Kidney epithelial cell (primary cell): ENCODE measurements around the gene PCDHA6. TPM values are rescaled to one million over a fixed set of nuclear protein-coding genes. Genes with fewer than 3 reads are reported as not detected.
"Not testable (repeated sequence)": the region's sequence is repeated elsewhere in the genome, so short reads cannot be mapped to it uniquely, and the experiment has no call there.

Experiments
- DNase-seq: peaks from one replicate; pipeline ENCODE4 v3.0.0-alpha.2; 2010; ENCODE audit warnings: low read depth
- H3K27me3 ChIP-seq: 2 replicates; pipeline ENCODE4 v1.6.0; 2011; ENCODE audit warnings: low read length; ENCODE audit not compliant: control insufficient read depth, insufficient read depth
- H3K36me3 ChIP-seq: 2 replicates; pipeline ENCODE4 v1.5.1; 2011; ENCODE audit warnings: low read length; ENCODE audit not compliant: control insufficient read depth, insufficient read depth
- H3K4me3 ChIP-seq: 2 replicates; pipeline ENCODE4 v1.5.1; 2011; ENCODE audit warnings: low read depth, mild to moderate bottlenecking, control low read depth, low read length
- total RNA-seq: library from RNA; depleted of rRNA; stranded (reverse); fragments of >200 nt; gene quantifications from 2 replicates; pipeline ENCODE4 v1.2.3, GENCODE V29; 2015
- TF ChIP-seq, protein P1 (sequence below): IDR thresholded peaks from 2 replicates; pipeline ENCODE4 v1.5.1; 2011; ENCODE audit warnings: mild to moderate bottlenecking, moderate library complexity, low read length, control low read depth, inconsistent platforms; ENCODE audit not compliant: insufficient read depth, poor library complexity, severe bottlenecking

Gene PCDHA6
- total RNA-seq, 1 donor from 2014 or later: 0.21 TPM

GRCh38 chr5:140822281-140822629 is 5.5 kb upstream of the PCDHA6 start:
- Histone ChIP-seq H3K27me3 (no peaks in the 10 kb centered on the region), H3K36me3 (no peaks in the 10 kb centered on the region), H3K4me3 (no peak overlapping the region)
- no peak for DNase-seq
- TF ChIP-seq, protein P1, sequence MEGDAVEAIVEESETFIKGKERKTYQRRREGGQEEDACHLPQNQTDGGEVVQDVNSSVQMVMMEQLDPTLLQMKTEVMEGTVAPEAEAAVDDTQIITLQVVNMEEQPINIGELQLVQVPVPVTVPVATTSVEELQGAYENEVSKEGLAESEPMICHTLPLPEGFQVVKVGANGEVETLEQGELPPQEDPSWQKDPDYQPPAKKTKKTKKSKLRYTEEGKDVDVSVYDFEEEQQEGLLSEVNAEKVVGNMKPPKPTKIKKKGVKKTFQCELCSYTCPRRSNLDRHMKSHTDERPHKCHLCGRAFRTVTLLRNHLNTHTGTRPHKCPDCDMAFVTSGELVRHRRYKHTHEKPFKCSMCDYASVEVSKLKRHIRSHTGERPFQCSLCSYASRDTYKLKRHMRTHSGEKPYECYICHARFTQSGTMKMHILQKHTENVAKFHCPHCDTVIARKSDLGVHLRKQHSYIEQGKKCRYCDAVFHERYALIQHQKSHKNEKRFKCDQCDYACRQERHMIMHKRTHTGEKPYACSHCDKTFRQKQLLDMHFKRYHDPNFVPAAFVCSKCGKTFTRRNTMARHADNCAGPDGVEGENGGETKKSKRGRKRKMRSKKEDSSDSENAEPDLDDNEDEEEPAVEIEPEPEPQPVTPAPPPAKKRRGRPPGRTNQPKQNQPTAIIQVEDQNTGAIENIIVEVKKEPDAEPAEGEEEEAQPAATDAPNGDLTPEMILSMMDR: no peak

DNA sequence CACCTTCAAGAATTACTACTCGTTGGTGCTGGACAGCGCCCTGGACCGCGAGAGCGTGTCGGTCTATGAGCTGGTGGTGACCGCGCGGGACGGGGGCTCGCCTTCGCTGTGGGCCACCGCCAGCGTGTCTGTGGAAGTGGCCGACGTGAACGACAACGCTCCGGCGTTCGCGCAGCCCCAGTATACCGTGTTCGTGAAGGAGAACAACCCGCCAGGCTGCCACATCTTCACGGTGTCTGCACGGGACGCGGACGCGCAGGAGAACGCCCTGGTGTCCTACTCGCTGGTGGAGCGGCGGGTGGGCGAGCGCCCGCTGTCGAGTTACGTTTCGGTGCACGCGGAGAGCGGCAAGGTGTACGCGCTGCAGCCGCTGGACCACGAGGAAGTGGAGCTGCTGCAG is 4.8 kb upstream of the PCDHA6 start:
- H3K36me3 ChIP-seq, H3K27me3 ChIP-seq, H3K4me3 ChIP-seq, DNase-seq: not testable (repeated sequence)

DNA sequence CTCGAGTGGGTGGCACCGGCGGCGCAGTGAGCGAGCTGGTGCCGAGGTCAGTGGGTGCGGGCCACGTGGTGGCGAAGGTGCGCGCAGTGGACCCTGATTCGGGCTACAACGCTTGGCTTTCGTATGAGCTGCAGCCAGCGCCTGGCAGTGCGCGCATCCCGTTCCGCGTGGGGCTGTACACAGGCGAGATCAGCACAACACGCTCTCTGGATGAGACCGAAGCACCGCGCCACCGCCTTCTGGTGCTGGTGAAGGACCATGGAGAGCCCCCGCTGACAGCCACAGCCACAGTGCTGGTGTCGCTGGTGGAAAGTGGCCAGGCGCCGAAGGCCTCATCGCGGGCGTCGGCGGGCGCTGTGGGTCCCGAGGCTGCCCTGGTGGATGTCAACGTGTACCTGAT is 4.3 kb upstream of the PCDHA6 start:
- Histone ChIP-seq H3K36me3 (no peaks in the 10 kb centered on the region), H3K4me3 (no peak overlapping the region), H3K27me3 (no peaks in the 10 kb centered on the region)
- TF ChIP-seq, protein P1: no peak
- DNase-seq: no peak

GRCh38 chr5:140828362-140828737 is 590 bp downstream of the PCDHA6 start:
- no peak for DNase-seq
- TF ChIP-seq, protein P1: no peak
- Histone ChIP-seq H3K27me3 (no peaks in the 10 kb centered on the region), H3K36me3 (no peaks in the 10 kb centered on the region), H3K4me3 (no peak overlapping the region)

DNA sequence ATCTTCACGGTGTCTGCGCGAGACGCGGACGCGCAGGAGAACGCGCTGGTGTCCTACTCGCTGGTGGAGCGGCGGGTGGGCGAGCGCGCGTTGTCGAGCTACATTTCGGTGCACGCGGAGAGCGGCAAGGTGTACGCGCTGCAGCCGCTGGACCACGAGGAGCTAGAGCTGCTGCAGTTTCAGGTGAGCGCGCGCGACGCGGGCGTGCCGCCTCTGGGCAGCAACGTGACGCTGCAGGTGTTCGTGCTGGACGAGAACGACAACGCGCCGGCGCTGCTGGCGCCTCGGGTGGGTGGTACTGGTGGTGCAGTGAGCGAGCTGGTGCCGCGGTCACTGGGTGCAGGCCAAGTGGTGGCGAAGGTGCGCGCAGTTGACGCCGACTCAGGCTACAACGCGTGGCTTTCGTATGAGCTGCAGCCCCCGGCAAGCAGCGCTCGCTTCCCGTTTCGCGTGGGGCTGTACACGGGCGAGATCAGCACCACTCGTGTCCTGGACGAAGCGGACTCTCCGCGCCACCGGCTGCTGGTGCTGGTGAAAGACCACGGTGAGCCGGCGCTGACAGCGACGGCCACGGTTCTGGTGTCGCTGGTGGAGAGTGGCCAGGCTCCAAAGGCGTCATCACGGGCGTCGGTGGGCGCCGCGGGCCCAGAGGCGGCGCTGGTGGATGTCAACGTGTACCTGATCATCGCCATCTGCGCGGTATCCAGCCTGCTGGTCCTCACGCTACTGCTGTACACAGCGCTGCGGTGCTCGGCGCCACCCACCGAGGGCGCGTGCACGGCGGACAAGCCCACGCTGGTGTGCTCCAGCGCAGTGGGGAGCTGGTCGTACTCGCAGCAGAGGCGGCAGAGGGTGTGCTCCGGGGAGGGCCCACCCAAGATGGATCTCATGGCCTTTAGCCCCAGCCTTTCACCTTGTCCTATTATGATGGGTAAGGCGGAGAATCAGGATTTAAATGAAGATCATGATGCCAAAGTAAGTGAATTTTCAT is 2.0 kb downstream of the PCDHA6 start:
- H3K27me3 ChIP-seq, H3K36me3 ChIP-seq, DNase-seq, H3K4me3 ChIP-seq: not testable (repeated sequence)

DNA sequence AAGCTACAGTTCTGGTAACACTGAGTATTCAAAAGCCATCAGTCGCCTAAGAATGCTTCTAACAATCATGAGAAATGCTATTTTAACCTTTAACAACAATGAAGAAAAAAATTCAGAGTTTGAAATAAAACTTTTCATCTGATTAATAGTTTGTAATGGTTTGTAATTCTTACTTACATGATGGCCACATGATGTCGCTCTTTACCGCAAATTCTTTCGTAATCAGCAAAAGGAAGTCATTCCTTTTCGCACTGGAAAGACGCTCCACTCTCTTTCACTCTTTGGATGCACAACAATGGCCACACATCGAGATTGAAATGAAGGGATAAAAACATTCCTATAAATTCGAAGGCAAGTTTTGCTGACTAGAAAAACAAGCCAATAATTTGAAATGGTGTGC is 6.2 kb downstream of the PCDHA6 start, which contains the start of gene PCDHA7:
TSS of gene PCDHA7 (plus strand) at position 277 of the 400 bp plus-strand sequence. CDS start at position 392, 115 bp downstream.
- DNase-seq: no peak
- TF ChIP-seq, protein P1: no peak
- Histone ChIP-seq H3K27me3 (no peaks in the 10 kb centered on the region), H3K36me3 (no peaks in the 10 kb centered on the region), H3K4me3 (no peak within 1 kb of the TSS)

DNA sequence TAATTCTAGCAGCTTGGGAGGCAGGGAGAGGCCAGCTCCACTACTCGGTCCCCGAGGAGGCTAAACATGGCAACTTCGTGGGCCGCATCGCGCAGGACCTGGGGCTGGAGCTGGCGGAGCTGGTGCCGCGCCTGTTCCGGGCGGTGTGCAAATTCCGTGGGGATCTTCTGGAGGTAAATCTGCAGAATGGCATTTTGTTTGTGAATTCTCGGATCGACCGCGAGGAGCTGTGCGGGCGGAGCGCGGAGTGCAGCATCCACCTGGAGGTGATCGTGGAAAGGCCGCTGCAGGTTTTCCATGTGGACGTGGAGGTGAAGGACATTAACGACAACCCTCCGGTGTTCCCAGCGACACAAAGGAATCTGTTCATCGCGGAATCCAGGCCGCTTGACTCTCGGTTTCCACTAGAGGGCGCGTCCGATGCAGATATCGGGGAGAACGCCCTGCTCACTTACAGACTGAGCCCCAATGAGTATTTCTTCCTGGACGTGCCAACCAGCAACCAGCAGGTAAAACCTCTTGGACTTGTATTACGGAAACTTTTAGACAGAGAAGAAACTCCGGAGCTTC is 6.8 kb downstream of the PCDHA6 start:
- DNase-seq, H3K27me3 ChIP-seq, H3K36me3 ChIP-seq, H3K4me3 ChIP-seq: not testable (repeated sequence)
